GM18511 (cell line): ENCODE data around the gene KLHDC7B.
A peak's percentile ranks its signal among the peaks of the same experiment; 100 is the strongest.

Experiments used
- ATAC-seq: cut with Tn5 transposase; IDR thresholded peaks from one replicate; pipeline ENCODE4 v1.9.1; 2021; ENCODE audit warnings: mild to moderate bottlenecking, moderate library complexity; ENCODE audit not compliant: unreplicated experiment

KLHDC7B gene

GRCh38 chr22:50571264-50572175 is 25.8 kb downstream of the KLHDC7B start:
- no peak for ATAC-seq

GRCh38 chr22:50572965-50573364 is 27.3 kb downstream of the KLHDC7B start:
- no peak for ATAC-seq

GRCh38 chr22:50573491-50574382 is 28.0 kb downstream of the KLHDC7B start:
- ATAC-seq, result no peak

GRCh38 chr22:50574383-50574755 is 28.7 kb downstream of the KLHDC7B start:
- no peak for ATAC-seq

GRCh38 chr22:50575426-50575941 is 29.8 kb downstream of the KLHDC7B start:
- ATAC-seq, result no peak

GRCh38 chr22:50576070-50576469 is 30.4 kb downstream of the KLHDC7B start:
- ATAC-seq, result no peak

GRCh38 chr22:50576806-50577696 is 31.4 kb downstream of the KLHDC7B start:
- no peak for ATAC-seq

- ATAC-seq, result no peak
Observed at GRCh38 chr22:50577697-50577986, 31.9 kb downstream of the KLHDC7B start.

- no peak for ATAC-seq
Observed at GRCh38 chr22:50577987-50578775, 32.5 kb downstream of the KLHDC7B start, which contains the start of gene CPT1B. CPT1B (minus strand) TSS chr22:50578427; CDS start chr22:50577915, 512 bp downstream.

GRCh38 chr22:50578776-50579310 is 33.1 kb downstream of the KLHDC7B start:
- no peak for ATAC-seq

- no peak for ATAC-seq
Observed at GRCh38 chr22:50579752-50580151, 34.1 kb downstream of the KLHDC7B start.

- ATAC-seq, result no peak
Observed at GRCh38 chr22:50581031-50581949, 35.6 kb downstream of the KLHDC7B start.

GRCh38 chr22:50581950-50582492 is 36.3 kb downstream of the KLHDC7B start:
- peak; percentile 34 for ATAC-seq

GRCh38 chr22:50582493-50583293 is 37.0 kb downstream of the KLHDC7B start, which contains the start of gene CHKB:
CHKB (minus strand) TSS chr22:50582849; CDS start chr22:50582781, 68 bp downstream.
- peak; percentile 88 for ATAC-seq

- ATAC-seq, result peak; percentile 30
Observed at GRCh38 chr22:50583294-50583861, 37.7 kb downstream of the KLHDC7B start.

- no peak for ATAC-seq
Observed at GRCh38 chr22:50584106-50585096, 38.7 kb downstream of the KLHDC7B start.
